Measurements from ENCODE around the gene CREB3L1.
A peak's percentile ranks its signal among the peaks of the same experiment; 100 is the strongest.
"Not testable (repeated sequence)": the region's sequence is repeated elsewhere in the genome, so short reads cannot be mapped to it uniquely, and the experiment has no call there.

The CREB3L1 gene

DNA sequence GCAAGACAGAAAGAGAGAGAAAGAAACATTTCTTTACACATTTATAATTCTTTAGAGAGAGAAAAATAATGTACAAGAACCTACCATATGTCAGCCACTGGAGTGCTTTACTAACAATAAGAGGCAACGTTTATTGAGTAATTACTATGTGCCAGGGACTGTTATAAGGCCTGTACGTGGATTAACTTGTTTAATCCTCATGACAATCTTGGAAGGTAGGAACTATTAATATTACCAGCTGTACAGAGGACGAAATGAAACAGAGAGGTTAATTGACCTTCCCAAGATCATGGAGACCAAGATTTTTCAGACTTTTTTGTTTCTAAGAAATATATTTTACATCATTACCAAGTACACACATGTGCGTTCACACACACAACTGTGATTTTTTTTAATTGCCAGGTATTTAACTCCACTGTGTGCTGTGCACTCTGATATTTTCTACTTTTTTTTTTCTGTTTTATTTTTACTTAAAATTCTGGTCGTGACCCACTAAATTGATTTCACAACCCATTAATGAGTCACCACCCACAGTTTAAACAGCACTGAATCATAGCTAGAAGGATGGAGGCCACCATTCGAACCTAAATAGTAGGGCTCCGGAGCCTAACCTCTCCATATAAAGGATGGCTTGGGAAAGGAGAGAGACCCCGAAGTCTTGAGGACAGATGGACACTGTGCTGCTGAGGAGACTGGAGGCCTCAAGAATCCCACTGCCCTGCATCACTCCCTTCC, 21.4 kb downstream of the CREB3L1 start:
- DNase-seq, result no peak

GRCh38 chr11:46299451-46299961, 22.0 kb downstream of the CREB3L1 start:
- DNase-seq, result no peak

- DNase-seq, result no peak
Measured at GRCh38 chr11:46300270-46300669, 22.8 kb downstream of the CREB3L1 start.

DNA sequence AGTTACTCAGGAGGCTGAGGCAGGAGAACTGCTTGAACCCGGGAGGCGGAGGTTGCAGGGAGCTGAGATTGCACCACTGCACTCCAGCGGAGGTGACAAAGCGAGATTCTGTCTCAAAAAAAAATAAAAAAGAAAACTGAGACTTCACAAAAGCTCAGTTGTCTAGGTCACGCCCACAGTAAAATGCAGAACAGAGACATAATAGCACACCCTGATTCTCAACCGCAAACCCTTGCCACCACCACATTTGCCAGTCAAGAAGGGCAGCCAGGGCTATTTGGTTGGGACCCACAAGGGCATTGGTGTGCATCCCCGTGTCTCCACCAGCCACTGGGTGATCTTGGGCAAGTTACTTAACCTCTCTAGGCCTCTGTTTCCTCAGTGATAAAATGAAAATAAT, 25.4 kb downstream of the CREB3L1 start:
- no peak for DNase-seq

DNA sequence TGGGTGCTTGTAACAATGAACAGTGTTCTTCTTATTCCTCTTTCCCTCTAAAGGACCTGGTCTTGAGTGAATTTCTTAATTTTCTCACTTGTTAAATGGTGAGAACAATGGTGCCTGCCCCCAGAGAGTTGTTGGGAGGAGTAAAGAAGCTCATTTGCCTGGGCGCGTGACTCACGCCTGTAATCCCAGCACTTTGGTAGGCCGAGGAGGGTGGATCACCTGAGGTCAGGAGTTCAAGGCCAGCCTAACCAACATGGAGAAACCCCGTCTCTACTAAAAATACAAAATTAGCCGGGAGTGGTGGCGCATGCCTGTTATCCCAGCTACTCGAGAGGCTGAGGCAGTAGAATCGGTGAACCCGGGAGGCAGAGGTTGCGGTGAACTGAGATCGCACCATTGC, 26.6 kb downstream of the CREB3L1 start:
- DNase-seq, result not testable (repeated sequence)

DNA sequence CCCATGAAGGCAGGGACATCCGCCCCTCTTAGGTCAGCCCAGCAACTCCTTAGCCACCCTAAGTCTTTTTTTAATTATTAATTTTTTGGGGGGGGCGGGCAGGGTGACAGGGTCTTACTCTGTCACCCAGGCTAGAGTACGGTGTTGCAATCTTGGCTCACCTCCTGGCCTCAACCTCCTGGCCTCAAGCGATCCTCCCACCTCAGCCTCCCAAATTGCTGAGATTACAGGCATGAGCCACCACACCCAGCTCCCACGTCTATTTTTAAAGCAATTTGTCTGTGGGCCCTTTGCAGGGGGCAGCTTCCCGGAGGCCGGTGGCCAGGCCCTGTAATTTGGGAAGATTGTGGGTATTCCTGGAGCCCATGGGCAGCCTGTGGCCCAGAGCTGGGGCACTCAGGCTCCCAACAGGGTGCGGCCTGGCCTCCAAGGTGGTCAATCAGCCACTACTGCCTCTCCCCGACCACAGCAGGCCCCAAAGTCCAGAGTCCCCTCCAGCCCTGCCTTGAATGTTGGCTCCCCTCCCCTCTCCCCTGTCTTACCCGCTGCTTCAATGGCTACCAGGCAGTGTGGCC, 27.2 kb downstream of the CREB3L1 start:
- no peak for DNase-seq

DNA sequence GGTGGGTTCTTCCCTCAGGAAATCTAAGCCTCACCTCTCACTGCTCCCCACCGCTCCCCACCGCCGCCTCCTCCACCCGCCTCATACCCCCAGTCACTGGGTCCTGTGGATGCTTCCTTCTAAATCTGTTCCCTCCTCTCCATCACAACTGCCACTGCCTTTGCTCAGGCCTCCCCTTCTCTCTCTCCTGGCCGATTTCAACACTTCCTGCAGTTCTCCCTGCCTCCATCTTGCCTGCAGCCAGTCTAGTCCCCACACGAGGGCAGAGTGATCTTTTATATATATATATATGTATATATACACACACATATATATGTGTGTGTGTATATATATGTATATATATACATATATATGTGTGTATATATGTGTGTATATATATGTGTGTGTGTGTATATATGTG, 27.8 kb downstream of the CREB3L1 start:
- peak; percentile 5 for DNase-seq

DNA sequence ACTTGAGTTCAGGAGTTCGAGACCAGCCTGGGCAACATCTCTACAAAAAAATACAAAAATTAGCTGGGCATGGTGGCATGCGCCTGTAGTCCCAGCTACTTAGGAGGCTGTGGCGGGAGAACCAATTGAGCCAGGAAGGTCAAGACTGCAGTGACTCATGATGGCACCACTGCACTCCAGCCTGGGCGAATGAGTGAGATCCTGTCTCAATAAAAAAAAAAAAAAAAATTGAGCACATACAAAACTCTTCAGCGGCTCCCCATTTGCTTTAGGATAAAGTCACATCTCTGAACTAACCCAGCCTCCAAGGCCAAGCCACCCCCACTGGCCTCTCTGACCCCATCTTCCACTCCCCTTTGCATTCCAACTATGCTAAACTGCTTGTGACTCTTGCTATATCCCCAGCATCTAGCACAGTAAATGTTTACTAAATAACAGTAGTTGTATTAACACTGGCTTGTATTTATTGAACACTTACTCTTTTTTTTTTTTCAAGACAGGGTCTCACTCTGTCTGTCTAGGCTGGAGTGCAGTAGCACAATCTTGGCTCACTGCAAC, 28.9 kb downstream of the CREB3L1 start:
- DNase-seq, result no peak

DNA sequence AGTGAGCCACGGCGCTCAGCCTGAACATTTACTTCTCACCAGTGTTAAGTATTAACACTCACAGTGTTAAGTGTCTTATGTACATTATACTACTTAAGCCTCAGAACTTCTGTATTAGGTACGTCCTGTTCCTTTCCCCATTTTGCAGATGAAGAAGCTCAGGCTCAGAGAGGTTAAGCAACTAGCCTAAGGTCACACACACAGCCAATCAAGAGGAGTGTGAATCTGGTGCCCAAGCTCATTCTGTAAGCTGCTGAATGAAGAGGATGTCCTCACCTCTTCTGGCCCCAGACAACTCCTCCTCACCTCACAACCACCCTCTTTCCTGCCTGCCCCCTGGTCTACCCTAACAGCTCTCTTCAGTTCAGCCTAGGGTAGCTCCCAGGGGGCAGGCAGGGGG, 29.9 kb downstream of the CREB3L1 start:
- no peak for DNase-seq

DNA sequence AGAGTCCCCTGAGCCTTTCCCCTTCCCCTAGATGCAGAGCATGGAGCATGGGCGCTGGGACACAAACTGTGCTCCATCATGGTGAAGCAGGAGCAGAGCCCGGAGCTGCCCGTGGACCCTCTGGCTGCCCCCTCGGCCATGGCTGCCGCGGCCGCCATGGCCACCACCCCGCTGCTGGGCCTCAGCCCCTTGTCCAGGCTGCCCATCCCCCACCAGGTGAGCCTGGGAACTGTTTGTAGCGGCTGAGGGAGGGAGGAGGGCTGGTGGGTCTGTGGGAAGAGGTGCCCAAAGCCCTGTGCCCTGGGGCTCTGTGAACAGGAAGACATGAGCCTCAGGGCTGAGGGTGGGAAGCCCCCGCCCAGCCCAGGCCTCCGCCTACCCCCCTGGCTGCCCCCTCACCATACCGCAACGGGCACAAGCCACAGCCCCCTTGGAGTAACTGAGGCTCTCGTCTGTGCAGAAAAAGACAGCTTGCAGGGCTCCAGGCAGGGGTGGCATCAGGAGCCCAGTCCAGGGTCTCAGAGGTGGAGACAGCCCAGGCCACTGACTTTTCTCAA, 30.4 kb downstream of the CREB3L1 start:
- DNase-seq, result no peak

DNA sequence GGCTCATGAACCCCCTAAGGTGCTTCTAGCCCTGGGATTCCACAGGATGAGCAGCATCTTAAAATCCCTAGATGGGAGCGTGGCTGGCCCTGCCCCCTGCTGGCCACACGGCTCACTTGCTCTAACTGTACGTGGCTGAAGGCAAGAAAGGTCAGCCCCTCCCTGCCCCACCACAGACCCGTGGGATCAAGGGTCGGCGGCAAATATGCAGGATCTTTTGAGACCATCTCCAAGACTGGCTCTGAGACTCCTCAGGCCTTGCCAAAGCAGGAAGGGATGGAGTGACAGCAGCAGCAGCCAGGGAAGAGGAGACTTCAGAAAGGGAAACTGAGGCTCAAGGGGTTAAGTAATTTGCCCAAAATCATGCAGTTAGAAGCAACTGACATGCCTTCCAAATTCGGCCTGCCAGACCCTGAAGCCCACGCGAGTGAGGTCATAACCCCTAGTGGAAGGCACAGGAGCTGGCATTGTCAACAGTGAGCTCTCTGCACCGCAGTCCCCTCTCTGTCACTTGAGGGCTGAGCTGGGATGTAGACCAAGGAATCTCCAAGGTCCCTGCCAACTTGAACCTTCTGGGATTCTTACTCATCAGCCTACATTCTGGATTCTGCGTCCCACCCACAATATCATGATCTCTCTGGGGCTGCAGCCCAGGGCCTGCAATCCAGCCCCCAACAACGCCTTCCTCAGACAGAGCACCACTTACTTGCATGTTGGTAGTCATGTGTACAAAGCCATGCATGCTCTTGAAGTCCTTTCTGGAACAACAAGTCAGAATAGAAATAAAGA, 31.4 kb downstream of the CREB3L1 start:
- no peak for DNase-seq

- no peak for DNase-seq
Measured at GRCh38 chr11:46309814-46310259, 32.4 kb downstream of the CREB3L1 start.

- no peak for DNase-seq
Measured at GRCh38 chr11:46315033-46315738, 37.7 kb downstream of the CREB3L1 start.

- DNase-seq, result no peak
Measured at GRCh38 chr11:46315783-46316563, 38.5 kb downstream of the CREB3L1 start.

- DNase-seq, result no peak
Measured at GRCh38 chr11:46319074-46319453, 41.6 kb downstream of the CREB3L1 start.

DNA sequence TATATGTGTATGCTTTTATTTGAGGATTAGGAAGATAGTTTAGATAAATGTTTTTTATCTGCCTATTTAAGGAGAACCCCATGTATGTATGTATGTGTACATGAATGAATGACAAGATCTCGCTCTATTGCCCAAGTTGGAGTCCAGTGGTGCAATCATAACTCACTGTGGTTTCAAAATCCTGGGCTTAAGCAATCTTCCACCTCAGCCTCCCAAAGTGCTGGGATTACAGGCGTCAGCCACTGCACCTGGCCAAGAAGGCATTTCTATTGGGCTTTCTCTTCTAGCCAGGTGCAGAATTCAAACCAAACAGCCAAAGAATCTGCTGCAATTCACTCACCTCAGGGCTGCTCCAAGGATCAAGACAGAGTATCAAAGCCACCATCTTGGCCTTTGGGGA, 44.3 kb downstream of the CREB3L1 start:
- no peak for DNase-seq

DNA sequence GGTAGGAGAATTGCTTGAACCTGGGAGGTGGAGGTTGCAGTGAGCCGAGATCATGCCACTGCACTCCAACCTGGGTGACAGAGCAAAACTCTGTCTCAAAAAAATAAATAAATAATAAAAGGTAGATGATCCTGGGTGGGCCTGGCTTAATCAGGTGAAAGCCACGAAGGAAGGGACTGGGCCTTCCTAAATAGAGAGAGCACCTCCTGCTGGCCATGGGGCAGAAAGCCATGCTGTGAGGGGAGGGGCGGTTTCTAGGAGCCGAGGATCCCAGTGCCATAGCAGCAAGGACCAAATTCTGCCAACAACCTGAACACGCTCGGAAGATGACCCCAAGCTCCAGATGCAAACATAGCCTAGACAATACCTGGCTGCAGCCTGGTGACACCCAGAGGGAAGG, 45.3 kb downstream of the CREB3L1 start:
- DNase-seq, result no peak

GRCh38 chr11:46326813-46327416, 49.5 kb downstream of the CREB3L1 start:
- no peak for DNase-seq

DNA sequence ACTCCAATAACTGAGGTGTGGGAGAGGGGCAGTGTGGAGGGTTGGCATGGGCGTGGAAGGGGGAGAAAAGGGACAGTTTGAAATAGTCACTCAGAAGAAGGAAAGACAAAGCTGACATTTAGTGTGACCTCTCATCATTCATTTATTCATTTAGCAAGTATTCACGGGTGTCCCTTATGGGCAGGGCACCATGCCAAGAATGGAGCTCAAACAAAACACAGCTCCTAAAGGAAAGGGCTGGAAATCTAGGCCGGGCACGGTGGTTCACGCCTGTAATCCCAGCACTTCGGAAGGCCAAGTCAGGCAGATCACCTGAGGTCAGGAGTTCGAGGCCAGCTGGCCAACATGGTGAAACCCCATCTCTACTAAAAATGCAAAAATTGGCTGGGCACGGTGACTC, 50.4 kb downstream of the CREB3L1 start:
- no peak for DNase-seq

DNA sequence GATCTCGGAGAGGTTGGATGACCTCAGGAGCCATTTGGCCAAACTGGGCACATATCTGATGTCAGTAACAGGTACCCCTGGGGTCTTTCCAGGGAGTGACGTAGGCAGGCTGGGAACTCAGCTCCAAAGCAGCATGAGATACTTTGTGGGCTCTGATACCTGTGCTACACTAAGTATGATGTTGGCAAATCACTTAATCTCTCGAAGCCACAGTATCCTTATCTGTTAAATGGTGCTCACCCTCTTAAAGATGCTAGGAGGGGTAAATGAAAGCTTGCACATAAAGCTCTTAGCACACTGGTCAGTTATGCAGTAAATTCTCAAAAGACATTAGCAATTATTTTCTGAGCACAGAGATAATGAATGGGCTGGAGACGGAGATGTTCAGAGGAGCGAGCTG, 52.7 kb downstream of the CREB3L1 start:
- no peak for DNase-seq

DNA sequence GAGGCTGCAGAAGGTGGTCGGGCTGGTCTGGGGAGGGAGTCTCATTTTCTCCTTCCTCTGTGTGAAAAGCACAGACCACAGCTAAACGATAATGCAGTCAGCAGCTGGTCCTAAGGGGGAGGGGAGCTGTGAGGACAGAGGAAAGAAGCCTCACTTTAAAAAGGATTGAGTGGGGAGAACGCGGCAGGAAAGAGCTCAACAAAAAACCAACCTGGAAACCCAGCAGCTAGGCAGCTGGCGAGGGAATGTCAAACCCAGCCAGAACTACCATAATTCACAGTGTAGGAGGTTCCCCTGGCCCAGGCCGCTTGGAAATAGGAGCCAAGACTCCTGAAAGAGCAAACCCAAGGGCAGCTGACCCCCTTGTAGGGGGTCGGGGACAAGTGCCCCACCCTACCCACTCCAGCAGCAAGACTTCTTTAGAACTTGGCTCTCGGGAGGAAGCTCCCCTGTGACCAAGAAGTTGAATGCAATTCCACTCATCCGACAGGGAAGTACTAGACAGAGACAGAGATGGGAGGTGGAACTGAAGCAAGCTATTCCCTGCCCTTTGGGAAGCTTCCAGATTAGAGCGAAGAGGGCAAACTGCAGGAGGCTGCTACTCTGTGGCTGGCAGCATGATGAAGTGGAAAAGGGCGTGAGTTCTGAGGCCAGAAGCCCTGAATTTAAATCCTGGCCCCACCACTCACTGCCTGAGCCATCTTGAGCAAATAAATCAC, 53.3 kb downstream of the CREB3L1 start:
- no peak for DNase-seq

Data from NCI-H510A treated with DMSO at 0.1 percent for 48 hours (cell line).